HCT116 (cell line): ENCODE data around the gene UPP1. TPM values are rescaled to one million over a fixed set of nuclear protein-coding genes. Genes with fewer than 3 reads are reported as not detected.
A peak's percentile ranks its signal among the peaks of the same experiment; 100 is the strongest.

Experiments
- ATAC-seq: fragments of 200-7000 bp; cut with Tn5 transposase; 2 replicates; pipeline ENCODE4 v1.9.1; 2020; ENCODE audit warnings: mild to moderate bottlenecking, moderate library complexity
- Bru-seq: library from RNA; stranded (reverse); fragments of 400-500 nt; gene quantifications from one replicate; lab custom pipeline; 2021; lab: Mats Ljungman, UMichigan
- BruChase-seq, 2 experiments: library from RNA; stranded (reverse); fragments of 400-500 nt; gene quantifications; one replicate each; lab custom pipeline; 2021; lab: Mats Ljungman, UMichigan
- BruUV-seq: library from RNA; stranded (reverse); fragments of 400-500 nt; replicated peaks from 2 replicates; lab custom pipeline; 2021; lab: Mats Ljungman, UMichigan
- CTCF ChIA-PET: fragments of 300-600 bp; sonication (Branson Sonifier 250); formaldehyde crosslinking; loops from one replicate; lab custom pipeline; 2021; ENCODE audit warnings: antibody characterized with exemption; lab: Charles Lee
- POLR2A ChIA-PET: fragments of 300-600, 350-600 bp; sonication (Branson Sonifier 250); formaldehyde crosslinking; loops from one replicate; lab custom pipeline; 2021; ENCODE audit warnings: antibody characterized with exemption; lab: Charles Lee
- RAD21 ChIA-PET, 2 experiments: fragments of 300-600 bp; sonication (Branson Sonifier 250); formaldehyde crosslinking; loops; one replicate each; lab custom pipeline; 2023; ENCODE audit warnings: low total read pairs in 2 of 2; ENCODE audit not compliant: uncharacterized antibody in 2 of 2, unreplicated experiment in 2 of 2, low non-redundant PET in 1 of 2; lab: Charles Lee
- DNase-seq: peaks from one replicate; pipeline ENCODE4 v3.0.0-alpha.2; 2010; ENCODE audit warnings: low read depth, low spot score
- H2AFZ ChIP-seq: fragments of 200-600 bp; shearing (Covaris generic), sonication (generic); 2 replicates; pipeline ENCODE4 v1.6.1; 2017; ENCODE audit warnings: low read depth, mixed run types, mixed read lengths, antibody characterized with exemption, low read length; ENCODE audit not compliant: poor library complexity, severe bottlenecking
- H3K27ac ChIP-seq: 2 replicates; pipeline ENCODE4 v1.5.1; 2012; ENCODE audit warnings: low read depth, low read length
- H3K27me3 ChIP-seq: fragments of 200-600 bp; sonication (generic); 2 replicates; pipeline ENCODE4 v1.6.1; 2016; ENCODE audit warnings: mixed run types, low read length, mixed read lengths; ENCODE audit not compliant: insufficient read depth
- H3K36me3 ChIP-seq, 2 experiments: fragments of 200-500 bp in 1 of 2; fragments of 200-600 bp in 1 of 2; sonication (Bioruptor generic) in 1 of 2; sonication (generic) in 1 of 2; 2 replicates each; pipeline versions ENCODE4 v1.5.1 to v1.6.1; 2014 to 2016; ENCODE audit warnings: low read length in 2 of 2, inconsistent platforms in 1 of 2, mixed read lengths in 1 of 2, mixed run types in 1 of 2; ENCODE audit not compliant: insufficient read depth in 2 of 2, control insufficient read depth in 1 of 2
- H3K4me1 ChIP-seq, 2 experiments: fragments of 200-600 bp in 1 of 2; sonication (generic) in 1 of 2; 2 replicates each; pipeline versions ENCODE4 v1.5.1 to v1.6.1; 2012 to 2017; ENCODE audit warnings: low read length in 2 of 2, inconsistent platforms in 1 of 2, mild to moderate bottlenecking in 1 of 2, mixed read lengths in 1 of 2, mixed run types in 1 of 2, moderate library complexity in 1 of 2; ENCODE audit not compliant: insufficient read depth in 2 of 2, control insufficient read depth in 1 of 2
- H3K4me2 ChIP-seq: fragments of 200-600 bp; sonication (generic); 2 replicates; pipeline ENCODE4 v1.6.1; 2017; ENCODE audit warnings: mixed run types, low read length, mixed read lengths
- H3K4me3 ChIP-seq, 2 experiments: fragments of 200-600 bp in 1 of 2; sonication (generic) in 1 of 2; replicated peaks in 1 of 2; 2 replicates each; pipeline ENCODE4 v1.5.1; 2011 to 2016; ENCODE audit warnings: low read length in 2 of 2, control low read depth in 1 of 2, low read depth in 1 of 2, mild to moderate bottlenecking in 1 of 2, mixed read lengths in 1 of 2, mixed run types in 1 of 2
- H3K79me2 ChIP-seq: fragments of 200-600 bp; sonication (generic); 2 replicates; pipeline ENCODE4 v1.6.1; 2017; ENCODE audit warnings: mild to moderate bottlenecking, mixed run types, low read length, moderate library complexity, mixed read lengths; ENCODE audit not compliant: insufficient read depth
- H3K9ac ChIP-seq: fragments of 200-600 bp; sonication (generic); 2 replicates; pipeline ENCODE4 v1.6.1; 2016; ENCODE audit warnings: low read length, mixed read lengths
- H3K9me2 ChIP-seq: fragments of 200-600 bp; sonication (generic), shearing (Covaris generic); 2 replicates; pipeline ENCODE4 v1.6.1; 2017; ENCODE audit warnings: mixed run types, mild to moderate bottlenecking, moderate library complexity; ENCODE audit not compliant: insufficient read depth
- H3K9me3 ChIP-seq, 2 experiments: fragments of 200-500 bp in 1 of 2; fragments of 200-600 bp in 1 of 2; sonication (Bioruptor generic) in 1 of 2; sonication (generic) in 1 of 2; 2 replicates each; pipeline ENCODE4 v1.6.1; 2014 to 2017; ENCODE audit warnings: low read length in 2 of 2, mixed read lengths in 2 of 2, inconsistent platforms in 1 of 2, low read depth in 1 of 2, mild to moderate bottlenecking in 1 of 2, mixed run types in 1 of 2, moderate library complexity in 1 of 2; ENCODE audit not compliant: control insufficient read depth in 1 of 2, insufficient read depth in 1 of 2
- H4K20me1 ChIP-seq: fragments of 200-600 bp; sonication (generic), shearing (Covaris generic); 2 replicates; pipeline ENCODE4 v1.6.1; 2017; ENCODE audit warnings: mixed run types, mild to moderate bottlenecking, moderate library complexity; ENCODE audit not compliant: insufficient read depth
- ATF3 ChIP-seq: IDR thresholded peaks from 2 replicates; pipeline ENCODE4 v1.6.1; 2012
- CBX3 ChIP-seq: IDR thresholded peaks from 2 replicates; pipeline ENCODE4 v1.6.1; 2012; ENCODE audit warnings: low read depth
- CEBPB ChIP-seq: IDR thresholded peaks from 2 replicates; pipeline ENCODE4 v1.6.1; 2012; ENCODE audit warnings: low read depth
- EGR1 ChIP-seq: IDR thresholded peaks from 2 replicates; pipeline ENCODE4 v1.6.1; 2012; ENCODE audit warnings: low read depth
- ELF1 ChIP-seq: IDR thresholded peaks from 2 replicates; pipeline ENCODE4 v1.6.1; 2012; ENCODE audit warnings: low read depth, borderline replicate concordance
- EZH2 ChIP-seq: fragments of 200-600 bp; sonication (generic); IDR thresholded peaks from 2 replicates; pipeline ENCODE4 v1.6.1; 2017; ENCODE audit warnings: antibody characterized with exemption, mixed run types
- EZH2phosphoT487 ChIP-seq: fragments of 200-600 bp; IDR thresholded peaks from 2 replicates; pipeline ENCODE4 v1.6.1; 2018; ENCODE audit warnings: antibody characterized with exemption, borderline replicate concordance
- JUND ChIP-seq: IDR thresholded peaks from 2 replicates; pipeline ENCODE4 v1.6.1; 2012
- POLR2A ChIP-seq: IDR thresholded peaks from 2 replicates; pipeline ENCODE4 v1.7.0; 2011; ENCODE audit warnings: borderline replicate concordance; ENCODE audit not compliant: insufficient read depth, insufficient read length; ENCODE audit errors: extremely low read depth
- RAD21 ChIP-seq: IDR thresholded peaks from 2 replicates; pipeline ENCODE4 v1.6.1; 2012; ENCODE audit warnings: low read depth, mild to moderate bottlenecking
- SP1 ChIP-seq: IDR thresholded peaks from 2 replicates; pipeline ENCODE4 v1.6.1; 2012; ENCODE audit warnings: low read depth
- SRF ChIP-seq: IDR thresholded peaks from 2 replicates; pipeline ENCODE4 v1.6.1; 2012; ENCODE audit warnings: low read depth
- TCF7L2 ChIP-seq: IDR thresholded peaks from 2 replicates; pipeline ENCODE4 v1.7.0; 2011; ENCODE audit warnings: borderline replicate concordance, inconsistent platforms; ENCODE audit not compliant: insufficient read depth, insufficient read length; ENCODE audit errors: extremely low read depth
- YY1 ChIP-seq: IDR thresholded peaks from 2 replicates; pipeline ENCODE4 v1.6.1; 2011; ENCODE audit warnings: low read length, low read depth, moderate library complexity, mild to moderate bottlenecking; ENCODE audit not compliant: insufficient replicate concordance; ENCODE audit errors: extremely low read depth
- ZFX ChIP-seq: fragments of 450-650 bp; IDR thresholded peaks from 2 replicates; pipeline ENCODE4 v1.6.1; 2017
- intact Hi-C: fragments of 100-400 bp; cut with micrococcal nuclease; formaldehyde crosslinking; loops from 2 replicates; pipeline ENCODE4 v1.10.0; 2022
- long read RNA-seq: library from polyadenylated mRNA; unstranded; transcript quantifications from one replicate; pipeline ENCODE4 v2.0.0, GENCODE V29; 2021; ENCODE audit not compliant: unreplicated experiment
- polyA plus RNA-seq: library from polyadenylated mRNA; unstranded; fragments of >200 nt; gene quantifications from 2 replicates; pipeline ENCODE4 v1.2.1, GENCODE V29; 2012; ENCODE audit warnings: missing spikeins
- total RNA-seq: library from RNA; stranded (reverse); gene quantifications from one replicate; pipeline ENCODE4 v1.2.1, GENCODE V29; 2021; ENCODE audit not compliant: unreplicated experiment
- TF ChIP-seq, protein P1 (sequence below): IDR thresholded peaks from 2 replicates; pipeline ENCODE4 v1.6.1; 2011; ENCODE audit warnings: mild to moderate bottlenecking, low read length, moderate library complexity; ENCODE audit not compliant: insufficient replicate concordance; ENCODE audit errors: extremely low read depth
- TF ChIP-seq, protein P2 (sequence below): IDR thresholded peaks from 2 replicates; pipeline ENCODE4 v1.6.1; 2012
- TF ChIP-seq, protein P3 (sequence below): IDR thresholded peaks from 2 replicates; pipeline ENCODE4 v1.6.1; 2012; ENCODE audit warnings: low read depth

UPP1 gene
- total RNA-seq, result 42.7 TPM
- polyA plus RNA-seq, result 221 and 353 TPM in 2 replicates
- Bru-seq, nascent RNA, result percentile 98 among the genes with signal in this experiment
- percentile 96 among the genes with signal in this experiment for BruChase-seq, experiment 1, labeled RNA remaining after a 6-hour chase
- BruChase-seq, experiment 2, labeled RNA remaining after a 2-hour chase, result percentile 84 among the genes with signal in this experiment
- long read RNA-seq, transcript UPP1-202 (6 exons, 955 nt), result major isoform, 15 of 50 reads
- long read RNA-seq, transcript UPP1-212 (3 exons, 2,782 nt), result minor isoform, 10 of 50 reads
- long read RNA-seq, transcript UPP1-203 (9 exons, 1,375 nt), result minor isoform, 6 of 50 reads
- long read RNA-seq, partial matches to known transcripts, result 8 of 50 reads
- long read RNA-seq, other reads (novel, unspliced or antisense), result 11 of 50 reads

DNA sequence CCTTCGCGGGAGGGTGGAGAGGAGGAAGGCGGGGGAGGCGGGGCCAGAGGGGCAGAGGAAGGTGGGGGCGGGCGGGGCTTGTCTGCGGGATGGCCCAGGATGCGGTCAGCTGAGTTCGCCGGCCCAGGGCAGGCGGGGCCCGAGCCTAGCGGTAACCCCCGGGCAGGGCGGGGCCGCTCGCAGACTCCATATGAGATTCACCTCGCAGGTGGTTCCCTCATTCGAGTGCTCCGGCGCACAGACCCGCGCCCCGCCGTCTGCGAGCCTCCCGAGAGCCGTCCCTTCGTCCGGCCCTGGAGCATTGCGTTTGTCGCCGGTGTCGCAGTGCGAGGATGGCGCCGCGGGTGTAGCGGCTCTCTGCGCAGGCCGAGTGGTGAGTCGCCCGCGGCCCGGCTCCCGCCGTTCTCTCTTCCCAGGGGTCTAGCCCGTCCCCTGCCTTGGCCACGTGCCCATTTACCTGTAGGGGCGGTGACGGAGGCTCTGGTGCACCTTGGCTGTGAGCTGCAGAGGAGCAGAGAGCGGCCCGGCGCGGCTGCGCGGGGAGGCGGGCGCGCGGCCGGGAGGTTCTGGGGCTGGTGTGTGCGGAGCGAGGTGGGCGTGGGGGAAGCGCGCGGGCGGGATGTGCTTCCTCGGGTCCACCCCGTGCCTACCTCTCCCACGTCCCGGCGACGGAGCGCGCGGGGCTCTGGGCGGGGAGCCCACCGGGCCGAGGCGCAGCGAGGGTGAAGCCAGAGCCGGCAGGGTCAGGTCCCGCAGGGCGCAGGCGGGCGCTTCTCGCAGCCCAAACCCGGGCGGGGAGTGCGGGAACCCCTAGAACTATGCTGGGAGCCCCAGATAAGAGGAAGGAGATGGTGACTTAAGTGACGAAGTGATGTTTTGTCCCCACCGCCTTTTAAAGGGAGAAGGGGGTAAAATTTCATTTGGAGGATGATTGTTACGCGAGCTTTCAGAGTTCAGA is at the start of gene UPP1:
TSS of gene UPP1 (plus strand) at position 220 of the 958 bp plus-strand sequence. CDS start 5,519 bp downstream, outside the sequence.
- ChIA-PET RAD21 (interaction anchor here in 1 of 2 experiments (0.6 kb wide), 1 partner anchor 104 kb away, joined by 3 read pairs; no protein-coding TSS in a partner anchor), CTCF (interaction anchor here (1.0 to 1.5 kb wide), 2 partner anchors 98 to 121 kb away, joined by 3 to 5 read pairs; no protein-coding TSS in a partner anchor), POLR2A (interaction anchor here (1.1 to 2.1 kb wide), 11 partner anchors 11 to 141 kb away, joined by 3 to 7 read pairs (median 5); partner anchors contain the start of gene PKD1L1)
- BruUV-seq, result no TSS peak
- H3K27ac ChIP-seq, result peak within 1 kb of the TSS; percentile 94
- DNase-seq, result peak; percentile 73
- H2AFZ ChIP-seq, result peak within 1 kb of the TSS; percentile 81
- H3K79me2 ChIP-seq, result peaks cover 3% of the 10 kb centered on the region; the same call in 1 of the 2 replicates
- no peaks in the 10 kb centered on the region for H4K20me1 ChIP-seq
- no peaks in the 10 kb centered on the region for H3K27me3 ChIP-seq
- no peaks in the 10 kb centered on the region for H3K9me3 ChIP-seq
- peak within 1 kb of the TSS; percentile 95 for H3K4me2 ChIP-seq
- H3K9ac ChIP-seq, result peak within 1 kb of the TSS; percentile 81
- H3K4me3 ChIP-seq, result peak within 1 kb of the TSS; percentile 69 to 77
- peaks cover 64 to 82% of the 10 kb centered on the region in 2 experiments for H3K4me1 ChIP-seq
- H3K36me3 ChIP-seq, result no peaks in the 10 kb centered on the region; a peak in 2 of 4 replicates
- intact Hi-C loops, result loop anchor here (2.0 kb wide), 1 partner anchor 111 kb away; the partner anchor contains the start of gene HUS1
- peak; percentile 71 for ATAC-seq
- no peaks in the 10 kb centered on the region for H3K9me2 ChIP-seq
- TF ChIP-seq EZH2phosphoT487, result no peak
- no peak for TF ChIP-seq ELF1
- no peak for TF ChIP-seq EZH2
- no peak for TF ChIP-seq CEBPB
- TF ChIP-seq TCF7L2, result peak; percentile 12
- TF ChIP-seq SP1, result no peak
- TF ChIP-seq POLR2A, result no peak
- no peak for TF ChIP-seq EGR1
- no peak for TF ChIP-seq SRF
- TF ChIP-seq RAD21, result no peak
- no peak for TF ChIP-seq CBX3
- TF ChIP-seq ZFX, result peak; percentile 70
- TF ChIP-seq, protein P1, sequence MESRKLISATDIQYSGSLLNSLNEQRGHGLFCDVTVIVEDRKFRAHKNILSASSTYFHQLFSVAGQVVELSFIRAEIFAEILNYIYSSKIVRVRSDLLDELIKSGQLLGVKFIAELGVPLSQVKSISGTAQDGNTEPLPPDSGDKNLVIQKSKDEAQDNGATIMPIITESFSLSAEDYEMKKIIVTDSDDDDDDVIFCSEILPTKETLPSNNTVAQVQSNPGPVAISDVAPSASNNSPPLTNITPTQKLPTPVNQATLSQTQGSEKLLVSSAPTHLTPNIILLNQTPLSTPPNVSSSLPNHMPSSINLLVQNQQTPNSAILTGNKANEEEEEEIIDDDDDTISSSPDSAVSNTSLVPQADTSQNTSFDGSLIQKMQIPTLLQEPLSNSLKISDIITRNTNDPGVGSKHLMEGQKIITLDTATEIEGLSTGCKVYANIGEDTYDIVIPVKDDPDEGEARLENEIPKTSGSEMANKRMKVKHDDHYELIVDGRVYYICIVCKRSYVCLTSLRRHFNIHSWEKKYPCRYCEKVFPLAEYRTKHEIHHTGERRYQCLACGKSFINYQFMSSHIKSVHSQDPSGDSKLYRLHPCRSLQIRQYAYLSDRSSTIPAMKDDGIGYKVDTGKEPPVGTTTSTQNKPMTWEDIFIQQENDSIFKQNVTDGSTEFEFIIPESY, result no peak
- TF ChIP-seq YY1, result no peak
- no peak for TF ChIP-seq ATF3
- TF ChIP-seq, protein P2, sequence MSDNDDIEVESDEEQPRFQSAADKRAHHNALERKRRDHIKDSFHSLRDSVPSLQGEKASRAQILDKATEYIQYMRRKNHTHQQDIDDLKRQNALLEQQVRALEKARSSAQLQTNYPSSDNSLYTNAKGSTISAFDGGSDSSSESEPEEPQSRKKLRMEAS, result no peak
- TF ChIP-seq, protein P3, sequence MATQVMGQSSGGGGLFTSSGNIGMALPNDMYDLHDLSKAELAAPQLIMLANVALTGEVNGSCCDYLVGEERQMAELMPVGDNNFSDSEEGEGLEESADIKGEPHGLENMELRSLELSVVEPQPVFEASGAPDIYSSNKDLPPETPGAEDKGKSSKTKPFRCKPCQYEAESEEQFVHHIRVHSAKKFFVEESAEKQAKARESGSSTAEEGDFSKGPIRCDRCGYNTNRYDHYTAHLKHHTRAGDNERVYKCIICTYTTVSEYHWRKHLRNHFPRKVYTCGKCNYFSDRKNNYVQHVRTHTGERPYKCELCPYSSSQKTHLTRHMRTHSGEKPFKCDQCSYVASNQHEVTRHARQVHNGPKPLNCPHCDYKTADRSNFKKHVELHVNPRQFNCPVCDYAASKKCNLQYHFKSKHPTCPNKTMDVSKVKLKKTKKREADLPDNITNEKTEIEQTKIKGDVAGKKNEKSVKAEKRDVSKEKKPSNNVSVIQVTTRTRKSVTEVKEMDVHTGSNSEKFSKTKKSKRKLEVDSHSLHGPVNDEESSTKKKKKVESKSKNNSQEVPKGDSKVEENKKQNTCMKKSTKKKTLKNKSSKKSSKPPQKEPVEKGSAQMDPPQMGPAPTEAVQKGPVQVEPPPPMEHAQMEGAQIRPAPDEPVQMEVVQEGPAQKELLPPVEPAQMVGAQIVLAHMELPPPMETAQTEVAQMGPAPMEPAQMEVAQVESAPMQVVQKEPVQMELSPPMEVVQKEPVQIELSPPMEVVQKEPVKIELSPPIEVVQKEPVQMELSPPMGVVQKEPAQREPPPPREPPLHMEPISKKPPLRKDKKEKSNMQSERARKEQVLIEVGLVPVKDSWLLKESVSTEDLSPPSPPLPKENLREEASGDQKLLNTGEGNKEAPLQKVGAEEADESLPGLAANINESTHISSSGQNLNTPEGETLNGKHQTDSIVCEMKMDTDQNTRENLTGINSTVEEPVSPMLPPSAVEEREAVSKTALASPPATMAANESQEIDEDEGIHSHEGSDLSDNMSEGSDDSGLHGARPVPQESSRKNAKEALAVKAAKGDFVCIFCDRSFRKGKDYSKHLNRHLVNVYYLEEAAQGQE, result no peak
- TF ChIP-seq JUND, result no peak
